ENCODE measurements around the gene PCDH1.

The PCDH1 gene

GRCh38 chr5:141882594-141883183, 4.5 kb upstream of the PCDH1 start:
- Histone ChIP-seq H3K36me3 (ENCODE audit: control insufficient read depth, low read length) (no peaks in the 10 kb centered on the region), H3K27me3 (ENCODE audit: control insufficient read depth, low read length) (peaks cover 53% of the 10 kb centered on the region), H3K9me2 (replicated peaks; ENCODE audit: control insufficient read depth, low read length) (no peaks in the 10 kb centered on the region), H3K79me2 (ENCODE audit: control insufficient read depth, low read length) (no peaks in the 10 kb centered on the region), H3K4me1 (ENCODE audit: control insufficient read depth, low read length) (peaks cover 18% of the 10 kb centered on the region), H4K20me1 (ENCODE audit: control insufficient read depth, insufficient read depth, low read depth, low read length) (no peaks in the 10 kb centered on the region), H3K4me3 (ENCODE audit: low read length) (no peak overlapping the region), H3K27ac (ENCODE audit: low read depth, low read length) (no peak overlapping the region), H3F3A (ENCODE audit: control insufficient read depth, insufficient read depth) (no peaks in the 10 kb centered on the region), H3K9me3 (ENCODE audit: control insufficient read depth, insufficient read depth, low read length) (no peaks in the 10 kb centered on the region), H3K4me2 (ENCODE audit: low read length) (no peak overlapping the region)
- TF ChIP-seq CTCF (IDR thresholded peaks at IDR 0.05; ENCODE audit: low read depth, low read length, poor library complexity, severe bottlenecking) (no peak), EZH2phosphoT487 (IDR thresholded peaks at IDR 0.05; ENCODE audit: borderline replicate concordance, low read length) (no peak)

- H3K9me3 ChIP-seq (ENCODE audit: control insufficient read depth, insufficient read depth, low read length), result no peaks in the 10 kb centered on the region
- no peaks in the 10 kb centered on the region for H3K36me3 ChIP-seq (ENCODE audit: control insufficient read depth, low read length)
- TF ChIP-seq CTCF (IDR thresholded peaks at IDR 0.05; ENCODE audit: low read depth, low read length, poor library complexity, severe bottlenecking) (no peak), EZH2phosphoT487 (IDR thresholded peaks at IDR 0.05; ENCODE audit: borderline replicate concordance, low read length) (no peak)
- no peaks in the 10 kb centered on the region for H3K9me2 ChIP-seq (replicated peaks; ENCODE audit: control insufficient read depth, low read length)
- H3K27ac ChIP-seq (ENCODE audit: low read depth, low read length), result no peak overlapping the region
- H3K4me3 ChIP-seq (ENCODE audit: low read length), result no peak overlapping the region
- no peak overlapping the region for H3K4me2 ChIP-seq (ENCODE audit: low read length)
- peaks cover 18% of the 10 kb centered on the region for H3K4me1 ChIP-seq (ENCODE audit: control insufficient read depth, low read length)
- no peaks in the 10 kb centered on the region for H3K79me2 ChIP-seq (ENCODE audit: control insufficient read depth, low read length)
- peaks cover 61% of the 10 kb centered on the region for H3K27me3 ChIP-seq (ENCODE audit: control insufficient read depth, low read length)
- H4K20me1 ChIP-seq (ENCODE audit: control insufficient read depth, insufficient read depth, low read depth, low read length), result no peaks in the 10 kb centered on the region
- H3F3A ChIP-seq (ENCODE audit: control insufficient read depth, insufficient read depth), result no peaks in the 10 kb centered on the region
Measured at GRCh38 chr5:141881886-141882285, 3.7 kb upstream of the PCDH1 start.

- Histone ChIP-seq H3K27me3 (ENCODE audit: control insufficient read depth, low read length) (peaks cover 68% of the 10 kb centered on the region), H3K27ac (ENCODE audit: low read depth, low read length) (no peak overlapping the region), H3K4me3 (ENCODE audit: low read length) (no peak overlapping the region), H3K4me2 (ENCODE audit: low read length) (no peak overlapping the region), H3K4me1 (ENCODE audit: control insufficient read depth, low read length) (peaks cover 18% of the 10 kb centered on the region), H3F3A (ENCODE audit: control insufficient read depth, insufficient read depth) (no peaks in the 10 kb centered on the region), H3K9me2 (replicated peaks; ENCODE audit: control insufficient read depth, low read length) (no peaks in the 10 kb centered on the region), H4K20me1 (ENCODE audit: control insufficient read depth, insufficient read depth, low read depth, low read length) (no peaks in the 10 kb centered on the region), H3K36me3 (ENCODE audit: control insufficient read depth, low read length) (no peaks in the 10 kb centered on the region), H3K9me3 (ENCODE audit: control insufficient read depth, insufficient read depth, low read length) (no peaks in the 10 kb centered on the region), H3K79me2 (ENCODE audit: control insufficient read depth, low read length) (no peaks in the 10 kb centered on the region)
- TF ChIP-seq CTCF (IDR thresholded peaks at IDR 0.05; ENCODE audit: low read depth, low read length, poor library complexity, severe bottlenecking) (no peak), EZH2phosphoT487 (IDR thresholded peaks at IDR 0.05; ENCODE audit: borderline replicate concordance, low read length) (no peak)
Measured at GRCh38 chr5:141880961-141881801, 3.0 kb upstream of the PCDH1 start.

Data from DOHH2 (cell line).